ENCODE measurements around the gene GPR27.

GPR27 gene

DNA sequence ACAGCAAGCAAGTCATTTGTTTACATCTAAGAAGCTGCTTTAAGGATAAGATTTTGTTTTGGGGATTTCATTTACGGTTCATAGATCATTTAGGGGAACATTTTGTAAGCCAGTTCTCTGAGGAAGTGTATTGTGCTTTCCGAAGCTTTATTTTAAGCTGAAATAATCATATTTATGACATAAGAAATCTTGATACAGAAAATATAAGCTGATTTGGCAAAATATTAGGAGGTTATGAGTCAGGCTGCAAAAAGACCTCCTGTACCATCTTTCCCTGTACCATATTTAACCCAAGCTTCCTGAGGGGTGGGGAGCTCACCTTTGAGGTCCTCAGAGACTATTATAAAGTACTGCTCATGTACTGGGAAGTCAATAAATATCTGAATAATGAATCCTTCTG, 20.3 kb upstream of the GPR27 start:
- no peak for DNase-seq (ENCODE audit: low spot score)

DNA sequence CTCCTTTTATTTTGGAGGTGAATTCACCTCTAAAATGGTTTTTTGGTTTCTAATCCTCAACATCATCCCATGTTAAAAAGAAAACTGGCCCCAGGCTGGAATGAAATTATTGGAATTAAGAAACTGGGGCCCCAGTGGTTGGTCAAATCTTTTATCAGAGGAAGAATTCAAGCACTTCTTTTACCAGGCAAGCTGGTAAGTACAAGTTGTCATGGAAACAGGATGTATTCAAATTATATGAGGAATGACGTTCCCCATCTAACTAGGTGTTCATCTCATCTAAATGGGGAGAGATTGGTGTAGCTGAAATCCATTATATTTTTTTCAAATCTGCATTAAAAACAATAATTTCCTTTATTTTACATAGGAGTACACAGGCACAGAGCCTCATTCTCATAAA, 18.8 kb upstream of the GPR27 start:
- no peak for DNase-seq (ENCODE audit: low spot score)

- DNase-seq (ENCODE audit: low spot score) = no peak
Observed at GRCh38 chr3:71742621-71743020, 11.0 kb upstream of the GPR27 start.

DNA sequence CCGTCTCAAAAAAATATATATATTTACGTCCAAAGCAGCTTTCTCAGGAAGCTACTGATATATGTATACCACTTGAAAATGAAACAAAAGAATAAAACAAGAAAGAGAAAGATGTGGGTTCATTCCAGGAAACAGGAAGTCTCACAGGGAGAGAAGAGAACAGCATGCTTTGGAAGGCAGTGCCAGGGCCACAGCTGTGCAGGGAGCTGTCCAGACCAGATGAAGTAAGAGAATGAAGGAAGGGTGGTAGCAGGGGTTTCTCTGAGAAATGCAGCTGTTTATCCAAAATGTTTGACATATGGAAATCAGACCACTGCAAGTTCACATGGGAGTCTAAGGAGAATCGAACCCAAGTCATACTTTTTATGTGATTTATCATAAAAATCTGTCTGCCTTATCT, 8.9 kb upstream of the GPR27 start:
- no peak for DNase-seq (ENCODE audit: low spot score)

GRCh38 chr3:71751602-71752001, 2.1 kb upstream of the GPR27 start:
- no peak for DNase-seq (ENCODE audit: low spot score)

- DNase-seq (ENCODE audit: low spot score) = no peak
Observed at GRCh38 chr3:71752831-71753700, 589 bp upstream of the GPR27 start.

GRCh38 chr3:71754610-71755253, 1.1 kb downstream of the GPR27 start:
- DNase-seq (ENCODE audit: low spot score) = no peak

GRCh38 chr3:71758091-71758490, 4.4 kb downstream of the GPR27 start:
- no peak for DNase-seq (ENCODE audit: low spot score)

- no peak for DNase-seq (ENCODE audit: low spot score)
Observed at GRCh38 chr3:71759401-71759800, 5.7 kb downstream of the GPR27 start.

DNA sequence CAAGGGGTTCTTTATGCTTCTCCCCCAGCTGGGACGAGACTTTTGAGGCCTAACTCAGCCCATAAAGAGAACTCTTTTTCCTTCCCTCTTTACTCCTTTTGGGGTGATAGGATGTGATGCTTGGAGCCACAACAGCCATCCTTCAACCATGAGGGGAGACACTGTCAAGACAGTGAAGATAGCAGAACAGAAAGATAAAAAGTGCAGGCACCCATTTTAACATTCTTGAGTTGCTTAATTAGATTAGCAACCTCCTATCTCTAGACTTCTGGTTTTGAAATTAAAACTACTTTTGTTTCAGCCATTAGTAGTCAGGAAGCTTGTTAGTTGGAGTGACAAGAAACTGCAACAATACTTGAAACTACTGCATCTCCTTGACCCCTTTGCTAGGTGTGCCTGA, 6.5 kb downstream of the GPR27 start:
- DNase-seq (ENCODE audit: low spot score) = no peak

- DNase-seq (ENCODE audit: low spot score) = no peak
Observed at GRCh38 chr3:71763426-71763825, 9.8 kb downstream of the GPR27 start.

- no peak for DNase-seq (ENCODE audit: low spot score)
Observed at GRCh38 chr3:71771126-71771525, 17.5 kb downstream of the GPR27 start.

- no peak for DNase-seq (ENCODE audit: low spot score)
Observed at GRCh38 chr3:71771884-71772283, 18.2 kb downstream of the GPR27 start.

DNA sequence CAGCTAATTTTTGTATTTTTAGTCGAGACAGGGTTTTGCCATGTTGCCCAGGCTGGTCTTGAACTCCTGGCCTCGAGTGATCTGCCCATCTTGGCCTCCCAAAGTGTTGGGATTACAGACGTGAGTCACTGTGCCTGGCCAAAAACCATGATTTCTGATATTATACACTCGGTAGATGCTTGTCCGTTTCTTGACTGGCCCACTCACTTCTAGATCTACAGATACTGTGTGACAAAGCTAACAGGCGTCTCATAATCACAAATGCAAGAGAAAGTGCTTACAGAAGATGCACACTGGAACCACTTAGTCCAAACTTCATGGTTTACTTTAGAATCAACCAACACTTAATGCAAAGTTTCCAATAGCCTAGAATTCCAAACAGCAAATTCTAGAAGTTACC, 22.9 kb downstream of the GPR27 start:
- DNase-seq (ENCODE audit: low spot score) = no peak

DNA sequence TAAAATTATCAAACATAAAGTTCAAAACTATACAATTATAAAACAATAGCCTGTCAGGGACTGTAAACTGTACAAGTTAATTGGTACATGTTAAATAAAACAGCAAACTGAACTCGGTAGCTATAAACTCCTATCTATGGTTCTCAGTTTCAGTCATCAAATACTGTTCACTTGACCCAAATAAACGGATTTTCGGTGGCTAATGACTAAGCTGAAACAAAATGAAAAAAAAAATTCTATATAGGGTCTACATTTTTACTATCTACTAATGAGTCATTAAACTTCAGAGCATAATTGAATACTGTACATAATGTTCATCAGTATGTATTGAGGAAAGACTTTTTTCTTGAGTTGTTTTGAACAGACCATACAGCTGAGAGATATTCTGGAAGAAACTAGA, 24.7 kb downstream of the GPR27 start:
- DNase-seq (ENCODE audit: low spot score) = no peak

DNA sequence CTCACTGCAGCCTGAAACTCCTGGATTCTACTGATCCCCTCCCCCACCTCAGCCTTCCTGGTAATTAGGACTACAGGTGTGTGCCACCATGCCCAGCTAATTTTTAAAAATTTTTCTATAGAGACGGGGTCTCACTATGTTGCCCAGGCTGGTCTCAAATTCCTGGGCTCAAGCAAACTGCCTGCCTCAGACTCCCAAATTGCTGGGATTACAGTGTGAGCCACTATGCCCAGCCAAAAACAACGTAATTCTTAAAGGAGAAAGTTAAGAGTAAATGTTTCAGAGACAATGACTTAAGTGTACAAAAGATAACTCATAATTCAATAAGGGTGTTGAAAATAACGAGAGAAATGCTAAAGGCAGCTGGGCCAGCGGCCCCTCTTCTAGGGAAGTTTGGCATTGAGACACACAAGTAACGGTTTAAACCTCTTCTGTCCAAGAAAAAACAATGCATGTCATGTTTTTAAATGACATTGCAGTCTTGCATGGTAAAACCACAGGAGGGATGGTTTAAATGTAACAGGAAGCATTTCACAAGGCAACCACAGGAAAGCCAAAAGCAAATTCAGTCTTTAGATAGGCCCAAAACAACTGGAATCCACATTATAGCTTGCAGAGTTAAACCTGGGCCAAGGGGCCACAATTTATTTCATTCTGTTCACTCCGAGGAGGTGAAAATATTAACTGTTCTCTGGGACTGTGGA, 26.2 kb downstream of the GPR27 start:
- DNase-seq (ENCODE audit: low spot score) = no peak

DNA sequence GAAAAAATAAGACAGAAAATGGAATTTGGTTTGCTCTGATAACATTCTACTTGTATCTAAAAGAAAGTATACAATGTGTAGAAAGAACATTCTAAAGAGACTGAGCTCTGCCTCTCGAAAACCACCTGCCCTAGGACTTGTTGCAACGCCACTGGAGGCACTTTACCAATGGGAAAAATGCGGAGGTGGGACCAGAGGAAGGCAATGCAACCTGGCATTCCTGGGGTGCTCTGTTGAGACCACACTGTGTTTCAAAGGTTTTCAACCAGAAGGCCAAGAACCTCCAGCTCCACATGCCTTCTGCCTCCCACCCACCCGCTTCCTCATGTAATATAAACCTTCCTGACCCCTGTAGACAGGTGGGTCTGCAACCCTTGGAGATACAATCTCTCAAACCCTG, 26.8 kb downstream of the GPR27 start:
- DNase-seq (ENCODE audit: low spot score) = no peak

- no peak for DNase-seq (ENCODE audit: low spot score)
Observed at GRCh38 chr3:71783152-71783551, 29.5 kb downstream of the GPR27 start.

- no peak for DNase-seq (ENCODE audit: low spot score)
Observed at GRCh38 chr3:71784201-71784913, 30.7 kb downstream of the GPR27 start.

DNA sequence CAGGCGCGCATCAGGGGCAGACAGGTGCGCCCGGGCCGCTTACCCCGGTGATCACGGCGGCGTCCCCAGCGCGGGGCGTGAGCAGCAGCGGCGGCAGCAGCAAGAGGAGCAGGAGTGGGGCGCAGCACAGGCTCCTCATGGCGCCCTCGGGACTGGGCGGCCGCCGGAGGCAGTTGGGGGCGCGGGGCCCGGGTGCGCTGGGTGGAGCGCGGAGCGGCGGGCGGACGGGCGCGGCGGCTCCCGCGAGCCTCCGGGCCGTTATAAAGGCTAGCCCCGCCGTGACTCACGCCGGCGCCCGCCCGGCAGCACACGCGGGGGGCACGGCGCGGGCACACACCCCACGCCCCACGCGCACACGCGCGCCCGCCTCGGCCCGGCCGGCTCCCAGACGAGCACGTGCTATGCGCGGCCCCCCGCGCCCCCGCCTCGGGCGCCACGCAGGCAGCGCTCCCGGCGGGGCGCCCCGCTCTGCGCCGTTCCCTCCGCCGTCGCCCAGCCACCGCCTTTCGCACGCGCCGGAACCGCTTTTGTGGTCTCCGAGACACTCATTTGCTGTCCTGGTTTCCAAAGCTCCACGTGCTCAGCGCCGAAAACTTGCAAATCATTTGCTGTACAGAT, 31.4 kb downstream of the GPR27 start, which contains the start of gene PROK2:
PROK2 (minus strand) TSS at position 235 of the 618 bp plus-strand sequence; CDS start at position 139, 96 bp downstream.
- no peak for DNase-seq (ENCODE audit: low spot score)

DNA sequence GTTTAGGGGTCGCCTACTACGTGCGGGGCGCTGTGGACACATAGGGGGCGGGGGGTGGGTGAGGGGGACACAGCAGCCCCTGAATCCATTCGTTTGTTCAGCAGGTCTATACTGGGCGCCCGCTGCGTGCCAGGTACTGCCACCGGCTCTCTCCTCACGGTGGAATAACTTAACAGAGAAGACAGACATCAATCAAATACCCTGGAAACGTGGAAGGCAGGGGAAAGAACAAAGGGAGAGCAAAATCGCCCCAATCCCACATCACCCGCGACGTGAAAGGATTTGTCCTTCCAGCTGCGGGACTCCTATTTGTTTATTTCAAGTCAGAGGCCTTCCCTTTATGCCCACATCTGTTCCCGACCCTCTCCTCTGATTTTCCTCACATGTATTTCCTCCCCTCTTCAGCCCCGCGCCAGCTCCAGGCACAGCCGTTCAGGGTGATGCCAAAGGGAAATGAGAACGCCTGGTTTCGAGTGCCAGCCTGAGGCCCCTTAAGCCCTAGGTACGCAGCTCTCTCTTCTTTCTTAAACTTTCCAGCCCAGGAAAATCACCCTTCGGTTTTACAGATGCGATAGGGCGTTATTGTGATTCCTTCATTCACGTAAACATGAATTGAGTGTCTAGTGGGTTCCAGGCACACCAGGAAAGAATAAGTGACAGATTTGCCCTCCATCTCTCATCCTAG, 32.0 kb downstream of the GPR27 start:
- no peak for DNase-seq (ENCODE audit: low spot score)
